ENCODE data around the gene STAG3. TPM values are rescaled to one million over a fixed set of nuclear protein-coding genes. Genes with fewer than 3 reads are reported as not detected.
"Not testable (repeated sequence)": the region's sequence is repeated elsewhere in the genome, so short reads cannot be mapped to it uniquely, and the experiment has no call there.

The STAG3 gene
- total RNA-seq, 4 donors from 2014 or later, result 0.28 to 1.7 (median 0.85) TPM

- DNase-seq (ENCODE audit: low spot score) (no peak), ATAC-seq (ENCODE audit: low FRiP score) (peak; percentile 59)
- no peak for TF ChIP-seq CTCF (IDR thresholded peaks at IDR 0.05)
Observed at GRCh38 chr7:100247152-100247757, 69.5 kb downstream of the STAG3 start.

GRCh38 chr7:100248483-100248882 lies 70.8 kb downstream of the STAG3 start:
- DNase-seq (ENCODE audit: low spot score) (no peak), ATAC-seq (ENCODE audit: low FRiP score) (no peak)
- no peak for TF ChIP-seq CTCF (IDR thresholded peaks at IDR 0.05)

- no peak for DNase-seq (ENCODE audit: low spot score)
- TF ChIP-seq CTCF (IDR thresholded peaks at IDR 0.05), result no peak
- ATAC-seq (ENCODE audit: low FRiP score), result no peak
Observed at GRCh38 chr7:100257017-100257416, 79.3 kb downstream of the STAG3 start.

- DNase-seq (ENCODE audit: low spot score); ATAC-seq (ENCODE audit: low FRiP score): not testable (repeated sequence)
Observed at GRCh38 chr7:100259984-100260383, 82.3 kb downstream of the STAG3 start.

- not testable (repeated sequence) for ATAC-seq (ENCODE audit: low FRiP score); DNase-seq (ENCODE audit: low spot score)
Observed at GRCh38 chr7:100262896-100263295, 85.2 kb downstream of the STAG3 start.

Other genes with a start within 250 kb of the STAG3 start
- gene GJC3, start 248.3 kb upstream of the STAG3 start, total RNA-seq, result under 1 TPM in 2 of 4 donors, not detected in 2; 0.63 to 0.74 TPM
- 100 to 1,000 TPM in 1 of 4 donors, 10 to 100 TPM in 3; 70.9 to 155 (median 92.1) TPM for gene AZGP1, start 201.9 kb upstream of the STAG3 start, total RNA-seq
- gene ZKSCAN1, start 162.3 kb upstream of the STAG3 start, total RNA-seq, result 10 to 100 TPM; 21.5 to 34.5 (median 28.0) TPM
- 10 to 100 TPM; 11.4 to 14.7 (median 12.4) TPM for gene ZSCAN21, start 128.1 kb upstream of the STAG3 start, total RNA-seq
- gene ZNF3, start 96.2 kb upstream of the STAG3 start, total RNA-seq, result 10 to 100 TPM; 14.5 to 25.4 (median 17.9) TPM
- 10 to 100 TPM; 41.6 to 69.0 (median 50.0) TPM for gene COPS6, start 88.9 kb upstream of the STAG3 start, total RNA-seq
- gene MCM7, start 76.5 kb upstream of the STAG3 start, total RNA-seq, result 10 to 100 TPM; 17.6 to 42.7 (median 28.7) TPM
- gene AP4M1, start 76.3 kb upstream of the STAG3 start, total RNA-seq, result 10 to 100 TPM in 2 of 4 donors, 1 to 10 TPM in 2; 7.2 to 20.6 (median 9.8) TPM
- 10 to 100 TPM; 21.0 to 37.5 (median 30.3) TPM for gene TAF6, start 58.6 kb upstream of the STAG3 start, total RNA-seq
- 10 to 100 TPM in 2 of 4 donors, 1 to 10 TPM in 2; 5.8 to 18.6 (median 9.6) TPM for gene CNPY4, start 58.3 kb upstream of the STAG3 start, total RNA-seq
- 1 to 10 TPM; 1.3 to 2.9 (median 1.7) TPM for gene MBLAC1, start 51.0 kb upstream of the STAG3 start, total RNA-seq
- 100 to 1,000 TPM; 183 to 194 (median 184) TPM for gene LAMTOR4, start 29.0 kb upstream of the STAG3 start, total RNA-seq
- gene TRAPPC14, start 19.2 kb upstream of the STAG3 start, total RNA-seq, result 10 to 100 TPM in 2 of 4 donors, 1 to 10 TPM in 2; 5.7 to 13.2 (median 10.6) TPM
- gene GAL3ST4, start 9.3 kb upstream of the STAG3 start, total RNA-seq, result 1 to 10 TPM in 2 of 4 donors, under 1 TPM in 2; 0.75 to 2.2 (median 1.1) TPM
- gene GPC2, start 537 bp upstream of the STAG3 start, total RNA-seq, result under 1 TPM in 1 of 4 donors, not detected in 3; 0.48 TPM
- 1 to 10 TPM in 2 of 4 donors, under 1 TPM in 1, not detected in 1; 0.74 to 2.2 (median 1.1) TPM for gene PVRIG, start 42.0 kb downstream of the STAG3 start, total RNA-seq
- gene SPDYE3, start 129.8 kb downstream of the STAG3 start, total RNA-seq, result not detected
- gene PILRB, start 180.2 kb downstream of the STAG3 start, total RNA-seq, result 10 to 100 TPM; 25.0 to 83.5 (median 36.9) TPM
- 10 to 100 TPM in 2 of 4 donors, 1 to 10 TPM in 2; 8.6 to 36.9 (median 13.4) TPM for gene PILRA, start 195.6 kb downstream of the STAG3 start, total RNA-seq